Measurements from ENCODE around the gene FAM53A.

FAM53A gene

DNA sequence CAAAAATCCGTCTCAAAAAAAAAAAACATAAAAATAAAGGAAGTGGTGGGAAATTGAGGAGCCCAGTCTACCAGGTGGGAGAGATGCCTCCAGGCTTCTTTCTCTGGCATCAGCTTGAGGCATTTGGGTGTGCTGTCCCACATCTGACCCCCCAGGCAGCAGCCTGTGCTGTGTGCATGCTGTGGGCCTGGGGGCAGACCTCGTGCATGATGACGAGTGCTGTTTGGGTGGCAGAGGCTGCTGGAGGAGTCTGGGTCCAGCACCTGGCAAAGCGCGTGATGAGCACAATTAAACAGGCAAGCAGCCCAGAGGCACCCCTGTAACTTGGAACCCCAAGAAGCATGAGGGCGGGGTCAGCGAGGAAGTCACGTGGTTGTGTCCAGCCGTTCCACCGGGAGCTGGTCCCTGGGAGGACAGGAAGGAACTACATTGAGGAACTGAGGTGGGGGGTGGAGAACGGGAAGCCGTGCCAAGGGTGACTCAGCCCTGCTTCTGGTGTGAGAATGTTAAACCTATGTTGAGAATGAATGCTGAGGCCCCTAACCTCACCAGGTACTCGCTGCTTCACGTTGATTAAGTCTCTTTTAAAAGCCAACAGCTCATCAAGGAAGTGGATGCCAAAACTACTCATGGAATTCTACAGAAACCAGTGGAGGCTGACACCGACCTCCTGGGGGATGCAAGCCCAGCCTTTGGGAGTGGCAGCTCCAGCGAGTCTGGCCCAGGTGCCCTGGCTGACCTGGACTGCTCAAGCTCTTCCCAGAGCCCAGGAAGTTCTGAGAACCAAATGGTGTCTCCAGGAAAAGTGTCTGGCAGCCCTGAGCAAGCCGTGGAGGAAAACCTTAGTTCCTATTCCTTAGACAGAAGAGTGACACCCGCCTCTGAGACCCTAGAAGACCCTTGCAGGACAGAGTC lies 43.3 kb upstream of the FAM53A start:
- TF ChIP-seq, protein P1, sequence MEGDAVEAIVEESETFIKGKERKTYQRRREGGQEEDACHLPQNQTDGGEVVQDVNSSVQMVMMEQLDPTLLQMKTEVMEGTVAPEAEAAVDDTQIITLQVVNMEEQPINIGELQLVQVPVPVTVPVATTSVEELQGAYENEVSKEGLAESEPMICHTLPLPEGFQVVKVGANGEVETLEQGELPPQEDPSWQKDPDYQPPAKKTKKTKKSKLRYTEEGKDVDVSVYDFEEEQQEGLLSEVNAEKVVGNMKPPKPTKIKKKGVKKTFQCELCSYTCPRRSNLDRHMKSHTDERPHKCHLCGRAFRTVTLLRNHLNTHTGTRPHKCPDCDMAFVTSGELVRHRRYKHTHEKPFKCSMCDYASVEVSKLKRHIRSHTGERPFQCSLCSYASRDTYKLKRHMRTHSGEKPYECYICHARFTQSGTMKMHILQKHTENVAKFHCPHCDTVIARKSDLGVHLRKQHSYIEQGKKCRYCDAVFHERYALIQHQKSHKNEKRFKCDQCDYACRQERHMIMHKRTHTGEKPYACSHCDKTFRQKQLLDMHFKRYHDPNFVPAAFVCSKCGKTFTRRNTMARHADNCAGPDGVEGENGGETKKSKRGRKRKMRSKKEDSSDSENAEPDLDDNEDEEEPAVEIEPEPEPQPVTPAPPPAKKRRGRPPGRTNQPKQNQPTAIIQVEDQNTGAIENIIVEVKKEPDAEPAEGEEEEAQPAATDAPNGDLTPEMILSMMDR (IDR thresholded peaks at IDR 0.05; ENCODE audit: insufficient read depth, low read length, poor library complexity, severe bottlenecking), result no peak
- H3K27me3 ChIP-seq (replicated peaks; ENCODE audit: control insufficient read depth, insufficient read depth, low read length), result no peaks in the 10 kb centered on the region
- H3K4me3 ChIP-seq (replicated peaks; ENCODE audit: low read depth, low read length), result no peak overlapping the region
- H3K36me3 ChIP-seq (ENCODE audit: control insufficient read depth, insufficient read depth, low read length), result peaks cover 47% of the 10 kb centered on the region
- DNase-seq (ENCODE audit: extremely low read depth, insufficient read length), result no peak

DNA sequence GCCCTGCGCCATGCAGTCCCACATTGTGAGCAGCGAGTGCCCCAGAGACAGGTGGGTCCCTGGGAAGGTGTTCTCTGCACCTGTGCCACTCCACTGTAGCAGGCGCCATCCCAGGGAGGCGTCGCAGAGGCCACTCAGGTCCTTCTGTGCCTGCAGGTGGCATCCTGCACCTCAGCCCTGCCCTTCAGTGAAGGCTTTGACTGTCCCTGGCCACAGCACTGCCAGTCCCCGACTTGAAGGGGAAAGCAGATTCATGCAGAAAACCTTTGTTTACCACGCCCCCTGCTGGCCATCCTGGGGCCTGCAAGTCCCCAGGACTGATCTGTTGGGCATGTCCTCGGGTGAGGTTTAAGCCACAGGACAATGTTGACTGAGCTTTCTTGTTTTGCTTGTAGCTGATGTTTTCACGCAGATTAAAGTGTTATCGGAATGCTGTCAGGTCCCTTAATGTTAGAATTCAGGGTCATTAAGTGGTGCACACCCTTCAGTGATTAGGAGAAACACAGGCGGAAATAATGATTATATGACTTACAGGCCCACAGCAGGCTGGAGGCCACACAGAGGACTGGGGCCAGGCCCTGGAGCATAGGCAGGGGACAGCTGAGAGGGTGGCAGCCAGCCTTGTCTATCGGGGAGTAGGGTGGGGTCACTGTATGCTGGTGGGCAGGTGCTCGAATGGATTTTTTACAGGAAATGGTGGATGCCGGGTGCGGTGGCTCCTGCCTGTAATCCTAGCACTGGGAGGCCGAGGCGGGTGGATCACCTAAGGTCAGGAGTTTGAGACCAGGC lies 42.2 kb upstream of the FAM53A start:
- TF ChIP-seq, protein P1 (IDR thresholded peaks at IDR 0.05; ENCODE audit: insufficient read depth, low read length, poor library complexity, severe bottlenecking), result peak; percentile 97
- H3K27me3 ChIP-seq (replicated peaks; ENCODE audit: control insufficient read depth, insufficient read depth, low read length), result no peaks in the 10 kb centered on the region
- peak; percentile 70 for DNase-seq (ENCODE audit: extremely low read depth, insufficient read length)
- peaks cover 44% of the 10 kb centered on the region for H3K36me3 ChIP-seq (ENCODE audit: control insufficient read depth, insufficient read depth, low read length)
- no peak overlapping the region for H3K4me3 ChIP-seq (replicated peaks; ENCODE audit: low read depth, low read length)

DNA sequence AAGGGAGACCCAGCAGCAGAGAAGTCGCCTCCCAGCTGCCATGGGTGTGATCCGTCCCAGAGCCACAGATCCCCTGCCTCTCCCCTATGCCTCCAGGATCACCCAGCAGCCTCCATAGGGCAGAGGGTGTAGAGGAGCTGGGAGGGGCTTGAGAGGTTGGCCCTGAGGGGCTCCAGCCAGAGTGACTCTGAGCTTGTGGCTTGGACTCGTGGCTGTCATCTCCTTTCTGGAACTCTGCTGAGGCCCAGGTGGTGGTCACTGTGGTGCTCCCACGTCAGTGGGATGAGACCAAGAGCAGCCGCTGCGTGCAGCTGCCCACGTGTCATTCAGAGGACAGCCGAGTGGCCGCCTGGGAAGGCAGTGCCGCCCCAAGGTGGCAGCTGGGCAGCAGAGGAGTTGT lies 41.4 kb upstream of the FAM53A start:
- TF ChIP-seq, protein P1 (IDR thresholded peaks at IDR 0.05; ENCODE audit: insufficient read depth, low read length, poor library complexity, severe bottlenecking), result no peak
- no peaks in the 10 kb centered on the region for H3K27me3 ChIP-seq (replicated peaks; ENCODE audit: control insufficient read depth, insufficient read depth, low read length)
- H3K4me3 ChIP-seq (replicated peaks; ENCODE audit: low read depth, low read length), result no peak overlapping the region
- H3K36me3 ChIP-seq (ENCODE audit: control insufficient read depth, insufficient read depth, low read length), result peaks cover 38% of the 10 kb centered on the region
- DNase-seq (ENCODE audit: extremely low read depth, insufficient read length), result no peak

DNA sequence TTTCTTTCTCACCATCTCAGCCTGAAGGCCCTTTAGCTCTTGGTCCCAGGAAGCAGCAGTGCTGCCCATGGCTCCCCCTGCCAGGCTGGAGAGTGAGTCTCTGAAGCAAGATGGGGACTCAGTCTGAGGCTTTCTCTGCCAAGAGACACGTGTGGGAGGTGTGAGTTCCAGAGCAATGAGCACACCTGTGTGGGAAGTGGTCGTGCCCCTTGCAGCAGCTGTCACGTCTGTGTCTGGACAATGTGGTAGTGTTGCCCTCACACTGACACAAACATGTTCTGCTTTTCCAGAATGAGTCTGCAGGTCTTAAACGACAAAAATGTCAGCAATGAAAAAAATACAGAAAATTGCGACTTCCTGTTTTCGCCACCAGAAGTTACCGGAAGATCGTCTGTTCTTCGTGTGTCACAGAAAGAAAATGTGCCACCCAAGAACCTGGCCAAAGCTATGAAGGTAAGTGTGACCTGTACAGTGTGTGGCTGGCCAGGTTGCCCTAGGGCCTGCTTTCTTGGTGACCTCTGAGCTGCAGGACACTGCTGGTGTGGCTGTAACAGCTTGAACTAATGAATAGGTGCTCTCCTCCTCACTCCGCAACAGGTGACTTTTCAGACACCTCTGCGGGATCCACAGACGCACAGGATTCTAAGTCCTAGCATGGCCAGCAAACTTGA lies 39.2 kb upstream of the FAM53A start:
- peaks cover 27% of the 10 kb centered on the region for H3K36me3 ChIP-seq (ENCODE audit: control insufficient read depth, insufficient read depth, low read length)
- DNase-seq (ENCODE audit: extremely low read depth, insufficient read length), result peak; percentile 59
- TF ChIP-seq, protein P1 (IDR thresholded peaks at IDR 0.05; ENCODE audit: insufficient read depth, low read length, poor library complexity, severe bottlenecking), result no peak
- peak overlapping the region; percentile 89 for H3K4me3 ChIP-seq (replicated peaks; ENCODE audit: low read depth, low read length)
- H3K27me3 ChIP-seq (replicated peaks; ENCODE audit: control insufficient read depth, insufficient read depth, low read length), result no peaks in the 10 kb centered on the region

DNA sequence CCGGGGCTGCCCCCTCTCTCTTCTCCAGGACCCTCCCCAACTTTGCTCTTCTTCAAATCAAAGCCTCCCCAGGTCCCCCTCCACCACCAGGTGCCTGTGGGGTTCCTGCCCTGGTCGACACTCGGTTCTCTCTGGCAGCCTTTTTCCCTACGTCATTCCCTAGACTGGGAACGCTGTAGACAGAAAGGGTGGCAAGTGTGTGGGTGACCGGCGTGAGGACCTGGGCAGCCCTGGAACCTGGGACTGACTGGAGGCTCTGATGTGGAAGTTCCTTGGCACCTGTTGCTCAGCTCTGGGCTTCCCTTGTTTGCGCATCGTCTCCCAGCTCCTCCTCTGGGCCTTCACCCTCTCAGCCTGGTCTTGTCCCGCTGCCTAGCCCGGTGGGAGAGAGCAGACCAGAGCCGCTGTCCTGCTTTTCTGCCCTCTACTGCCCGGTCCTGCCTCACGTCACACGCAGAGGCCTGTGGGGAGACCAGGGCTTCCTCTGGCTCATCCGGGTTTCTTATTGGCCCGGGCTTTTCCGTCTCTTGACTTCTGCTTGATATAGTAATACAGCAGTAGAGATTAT lies 38.5 kb upstream of the FAM53A start:
- no peak for DNase-seq (ENCODE audit: extremely low read depth, insufficient read length)
- no peaks in the 10 kb centered on the region for H3K27me3 ChIP-seq (replicated peaks; ENCODE audit: control insufficient read depth, insufficient read depth, low read length)
- TF ChIP-seq, protein P1 (IDR thresholded peaks at IDR 0.05; ENCODE audit: insufficient read depth, low read length, poor library complexity, severe bottlenecking), result no peak
- H3K36me3 ChIP-seq (ENCODE audit: control insufficient read depth, insufficient read depth, low read length), result peaks cover 27% of the 10 kb centered on the region
- peak overlapping the region; percentile 89 for H3K4me3 ChIP-seq (replicated peaks; ENCODE audit: low read depth, low read length)
